Neural progenitor cell (in vitro differentiated cells): ENCODE results near the gene TEX50. TPM values are rescaled to one million over a fixed set of nuclear protein-coding genes. Genes with fewer than 3 reads are reported as not detected.

ENCODE experiments used
- DNase-seq: peaks from one replicate; pipeline ENCODE4 v3.0.0-alpha.2; 2016; ENCODE audit warnings: low spot score
- H2AFZ ChIP-seq: fragments of 200-600 bp; sonication (generic); replicated peaks from 2 replicates; pipeline ENCODE4 v1.6.1; 2016; ENCODE audit warnings: antibody characterized with exemption
- H3F3A ChIP-seq: fragments of 200-600 bp; sonication (generic); 2 replicates; pipeline ENCODE4 v1.6.1; 2016; ENCODE audit warnings: antibody characterized with exemption, low read depth
- H3K27ac ChIP-seq: fragments of 200-600 bp; sonication (generic); 2 replicates; pipeline ENCODE4 v1.5.1; 2016; ENCODE audit warnings: mild to moderate bottlenecking
- H3K27me3 ChIP-seq: fragments of 200-600 bp; sonication (generic); 2 replicates; pipeline ENCODE4 v1.6.1; 2016; ENCODE audit warnings: mild to moderate bottlenecking, moderate library complexity
- H3K36me3 ChIP-seq: fragments of 200-600 bp; sonication (generic); 2 replicates; pipeline ENCODE4 v1.5.1; 2016
- H3K4me1 ChIP-seq: fragments of 200-600 bp; sonication (generic); 2 replicates; pipeline ENCODE4 v1.6.1; 2016; ENCODE audit warnings: mixed run types
- H3K4me2 ChIP-seq: fragments of 200-600 bp; sonication (generic); 2 replicates; pipeline ENCODE4 v1.6.1; 2016
- H3K4me3 ChIP-seq: fragments of 200-600 bp; sonication (generic); 2 replicates; pipeline ENCODE4 v1.5.1; 2016
- H3K79me2 ChIP-seq: fragments of 200-600 bp; sonication (generic); 2 replicates; pipeline ENCODE4 v1.6.1; 2016; ENCODE audit warnings: low read depth
- H3K9ac ChIP-seq: fragments of 200-600 bp; sonication (generic); 2 replicates; pipeline ENCODE4 v1.6.1; 2016
- H3K9me3 ChIP-seq: fragments of 200-600 bp; sonication (generic); 2 replicates; pipeline ENCODE4 v1.5.1; 2016; ENCODE audit warnings: low read depth
- H4K20me1 ChIP-seq: fragments of 200-600 bp; sonication (generic); 2 replicates; pipeline ENCODE4 v1.6.1; 2016; ENCODE audit warnings: low read depth
- H3K27ac Mint-ChIP-seq: 3 replicates; pipeline ENCODE4 v1.8.0; 2021; ENCODE audit warnings: mixed read lengths
- H3K27me3 Mint-ChIP-seq: 2 replicates; pipeline ENCODE4 v1.8.0; 2022; ENCODE audit warnings: low read depth, mild to moderate bottlenecking, inconsistent platforms, moderate library complexity, mixed read lengths; ENCODE audit not compliant: insufficient read depth
- H3K36me3 Mint-ChIP-seq: 3 replicates; pipeline ENCODE4 v1.8.0; 2021; ENCODE audit warnings: mixed read lengths
- H3K4me1 Mint-ChIP-seq: 3 replicates; pipeline ENCODE4 v1.8.0; 2021; ENCODE audit warnings: mixed read lengths
- H3K4me3 Mint-ChIP-seq: 3 replicates; pipeline ENCODE4 v1.8.0; 2021; ENCODE audit warnings: mild to moderate bottlenecking, moderate library complexity, mixed read lengths
- H3K9me3 Mint-ChIP-seq: 3 replicates; pipeline ENCODE4 v1.8.0; 2020; ENCODE audit warnings: mixed read lengths
- EZH2 ChIP-seq: fragments of 200-600 bp; sonication (generic); IDR thresholded peaks from 2 replicates; pipeline ENCODE4 v1.6.1; 2017; ENCODE audit warnings: antibody characterized with exemption, mild to moderate bottlenecking, moderate library complexity
- EZH2phosphoT487 ChIP-seq: fragments of 200-600 bp; sonication (generic); IDR thresholded peaks from 2 replicates; pipeline ENCODE4 v1.6.1; 2017; ENCODE audit warnings: antibody characterized with exemption
- total RNA-seq: library from RNA; depleted of rRNA; stranded (reverse); fragments of >200 nt; gene quantifications from 2 replicates; pipeline ENCODE4 v1.2.3, GENCODE V29; 2015; ENCODE audit warnings: low replicate concordance
- TF ChIP-seq, protein P1 (sequence below): fragments of 200-600 bp; sonication (generic); IDR thresholded peaks from 2 replicates; pipeline ENCODE4 v1.5.1; 2017; ENCODE audit warnings: antibody characterized with exemption, mild to moderate bottlenecking

TEX50 gene
- total RNA-seq, 1 donor from 2014 or later: not detected

DNA sequence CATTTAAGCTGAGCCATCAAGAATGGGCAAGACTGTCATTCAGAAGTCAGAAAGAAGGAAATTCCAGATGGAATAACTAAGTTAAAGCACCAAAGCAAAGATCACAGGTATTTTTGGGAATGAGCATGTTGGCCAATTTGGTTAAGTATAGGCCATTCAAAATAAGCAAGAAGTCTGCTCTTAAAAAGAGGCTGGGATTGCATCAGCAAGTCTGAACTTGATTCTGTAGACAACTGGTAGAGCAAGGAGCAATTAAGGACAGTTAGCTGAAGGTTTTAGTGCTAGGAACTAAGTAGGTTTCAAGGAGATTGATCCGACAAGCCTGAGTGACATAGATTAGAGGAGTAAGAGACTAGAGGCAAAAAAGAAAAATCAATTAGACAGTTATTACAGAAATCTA, 26.1 kb downstream of the TEX50 start:
- Histone ChIP-seq H3K27ac (no peak overlapping the region), H3K9me3 (no peaks in the 10 kb centered on the region), H3K79me2 (peaks cover 40% of the 10 kb centered on the region), H3K27me3 (no peaks in the 10 kb centered on the region), H3K9ac (no peak overlapping the region), H3F3A (no peaks in the 10 kb centered on the region), H3K4me2 (no peak overlapping the region), H4K20me1 (no peaks in the 10 kb centered on the region), H3K36me3 (no peaks in the 10 kb centered on the region), H3K4me1 (no peaks in the 10 kb centered on the region), H3K4me3 (no peak overlapping the region), H2AFZ (no peak overlapping the region)
- no peak for DNase-seq
- Mint-ChIP-seq H3K36me3 (peaks cover 6% of the 10 kb centered on the region), H3K4me3 (no peak overlapping the region), H3K27me3 (no peaks in the 10 kb centered on the region), H3K4me1 (no peaks in the 10 kb centered on the region), H3K9me3 (peaks cover 7% of the 10 kb centered on the region), H3K27ac (no peak overlapping the region)
- TF ChIP-seq, protein P1, sequence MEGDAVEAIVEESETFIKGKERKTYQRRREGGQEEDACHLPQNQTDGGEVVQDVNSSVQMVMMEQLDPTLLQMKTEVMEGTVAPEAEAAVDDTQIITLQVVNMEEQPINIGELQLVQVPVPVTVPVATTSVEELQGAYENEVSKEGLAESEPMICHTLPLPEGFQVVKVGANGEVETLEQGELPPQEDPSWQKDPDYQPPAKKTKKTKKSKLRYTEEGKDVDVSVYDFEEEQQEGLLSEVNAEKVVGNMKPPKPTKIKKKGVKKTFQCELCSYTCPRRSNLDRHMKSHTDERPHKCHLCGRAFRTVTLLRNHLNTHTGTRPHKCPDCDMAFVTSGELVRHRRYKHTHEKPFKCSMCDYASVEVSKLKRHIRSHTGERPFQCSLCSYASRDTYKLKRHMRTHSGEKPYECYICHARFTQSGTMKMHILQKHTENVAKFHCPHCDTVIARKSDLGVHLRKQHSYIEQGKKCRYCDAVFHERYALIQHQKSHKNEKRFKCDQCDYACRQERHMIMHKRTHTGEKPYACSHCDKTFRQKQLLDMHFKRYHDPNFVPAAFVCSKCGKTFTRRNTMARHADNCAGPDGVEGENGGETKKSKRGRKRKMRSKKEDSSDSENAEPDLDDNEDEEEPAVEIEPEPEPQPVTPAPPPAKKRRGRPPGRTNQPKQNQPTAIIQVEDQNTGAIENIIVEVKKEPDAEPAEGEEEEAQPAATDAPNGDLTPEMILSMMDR: no peak
- TF ChIP-seq EZH2 (no peak), EZH2phosphoT487 (no peak)

DNA sequence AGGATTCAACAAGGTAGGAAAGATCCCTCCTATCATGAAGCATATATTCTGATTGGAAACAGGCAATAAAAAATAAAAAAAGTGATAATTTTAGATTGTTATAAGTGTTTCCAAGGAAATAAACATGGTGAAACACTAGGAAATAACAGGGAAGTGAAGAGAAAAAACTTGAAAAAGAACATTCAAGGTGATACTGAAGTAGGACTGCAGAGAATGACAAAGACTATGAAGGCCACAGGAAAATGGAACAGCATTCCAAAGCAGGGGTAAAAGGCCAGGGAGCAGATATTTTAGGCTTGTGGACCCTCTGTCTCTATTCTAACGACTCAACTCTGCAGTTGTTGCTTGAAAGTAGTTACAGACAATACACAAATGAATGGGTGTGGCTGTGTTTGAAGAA, 26.6 kb downstream of the TEX50 start:
- H3K79me2 ChIP-seq: peaks cover 35% of the 10 kb centered on the region
- H3K4me1 ChIP-seq: no peaks in the 10 kb centered on the region
- no peak overlapping the region for H3K27ac ChIP-seq
- no peaks in the 10 kb centered on the region for H3F3A ChIP-seq
- H3K4me3 ChIP-seq: no peak overlapping the region
- no peak overlapping the region for H3K9ac ChIP-seq
- H3K36me3 ChIP-seq: no peaks in the 10 kb centered on the region
- H4K20me1 ChIP-seq: no peaks in the 10 kb centered on the region
- DNase-seq: no peak
- Mint-ChIP-seq H3K27ac (no peak overlapping the region), H3K4me3 (no peak overlapping the region), H3K27me3 (no peaks in the 10 kb centered on the region), H3K36me3 (peaks cover 3% of the 10 kb centered on the region), H3K9me3 (peaks cover 3% of the 10 kb centered on the region), H3K4me1 (no peaks in the 10 kb centered on the region)
- H3K9me3 ChIP-seq: no peaks in the 10 kb centered on the region
- no peak overlapping the region for H2AFZ ChIP-seq
- no peaks in the 10 kb centered on the region for H3K27me3 ChIP-seq
- TF ChIP-seq, protein P1: no peak
- TF ChIP-seq EZH2phosphoT487: no peak
- TF ChIP-seq EZH2: no peak
- H3K4me2 ChIP-seq: no peak overlapping the region

DNA sequence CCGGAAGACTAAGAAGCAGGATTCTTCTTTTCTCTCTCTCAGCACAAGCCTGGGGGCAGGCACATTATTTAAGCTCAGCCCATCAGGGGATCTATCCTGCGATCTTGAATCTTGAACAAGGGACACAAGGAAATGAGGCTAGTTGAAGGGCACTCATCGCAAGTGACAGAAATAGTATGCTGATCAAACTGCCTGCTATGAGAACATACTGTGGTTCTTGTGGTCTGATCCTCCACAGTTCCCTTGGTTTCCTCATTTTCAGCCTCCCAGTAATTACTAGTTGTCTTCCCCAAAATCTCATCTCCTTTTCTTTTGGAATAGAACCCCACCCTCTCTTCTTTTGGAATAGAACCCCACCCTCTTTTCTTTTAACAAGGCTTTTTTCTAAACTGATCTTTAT, 28.0 kb downstream of the TEX50 start:
- H3K4me3 ChIP-seq: no peak overlapping the region
- Mint-ChIP-seq H3K4me1 (peaks cover 2% of the 10 kb centered on the region), H3K27ac (no peak overlapping the region), H3K9me3 (no peaks in the 10 kb centered on the region), H3K36me3 (no peaks in the 10 kb centered on the region), H3K27me3 (no peaks in the 10 kb centered on the region), H3K4me3 (no peak overlapping the region)
- peaks cover 7% of the 10 kb centered on the region for H3K4me1 ChIP-seq
- no peaks in the 10 kb centered on the region for H3K27me3 ChIP-seq
- H2AFZ ChIP-seq: no peak overlapping the region
- no peaks in the 10 kb centered on the region for H3K36me3 ChIP-seq
- H3K27ac ChIP-seq: no peak overlapping the region
- H3K9me3 ChIP-seq: no peaks in the 10 kb centered on the region
- peaks cover 21% of the 10 kb centered on the region for H3K79me2 ChIP-seq
- no peaks in the 10 kb centered on the region for H4K20me1 ChIP-seq
- TF ChIP-seq EZH2 (no peak), EZH2phosphoT487 (no peak)
- TF ChIP-seq, protein P1: no peak
- no peak overlapping the region for H3K9ac ChIP-seq
- no peaks in the 10 kb centered on the region for H3F3A ChIP-seq
- DNase-seq: no peak
- no peak overlapping the region for H3K4me2 ChIP-seq

DNA sequence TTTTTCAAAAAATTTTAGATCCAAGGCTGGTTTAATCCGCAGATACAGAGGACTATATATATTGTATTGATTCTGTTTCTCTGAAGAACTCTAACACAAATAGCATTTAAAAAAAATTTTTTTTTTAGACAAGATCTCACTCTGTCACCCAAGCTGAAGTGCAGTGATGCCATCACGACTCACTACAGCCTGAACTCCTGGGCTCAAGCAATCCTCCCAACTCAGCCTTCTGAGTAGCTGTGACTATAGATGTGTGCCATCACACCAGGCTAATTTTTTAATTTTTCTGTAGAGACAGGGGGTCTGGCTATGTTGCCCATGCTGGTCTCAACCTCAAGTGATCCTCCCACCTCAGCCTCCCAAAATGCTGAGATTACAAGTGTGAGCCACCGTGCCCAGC, 31.5 kb downstream of the TEX50 start:
- Histone ChIP-seq H3K4me3 (no peak overlapping the region), H3K27ac (no peak overlapping the region), H3K36me3 (no peaks in the 10 kb centered on the region), H3K79me2 (no peaks in the 10 kb centered on the region), H2AFZ (no peak overlapping the region), H3F3A (no peaks in the 10 kb centered on the region), H3K27me3 (no peaks in the 10 kb centered on the region), H4K20me1 (no peaks in the 10 kb centered on the region), H3K4me1 (peaks cover 12% of the 10 kb centered on the region), H3K9me3 (no peaks in the 10 kb centered on the region), H3K9ac (no peak overlapping the region), H3K4me2 (no peak overlapping the region)
- no peak for DNase-seq
- H3K9me3 Mint-ChIP-seq: no peaks in the 10 kb centered on the region
- peaks cover 16% of the 10 kb centered on the region for H3K4me1 Mint-ChIP-seq
- TF ChIP-seq, protein P1: no peak
- TF ChIP-seq EZH2 (no peak), EZH2phosphoT487 (no peak)
- no peaks in the 10 kb centered on the region for H3K36me3 Mint-ChIP-seq
- H3K4me3 Mint-ChIP-seq: no peak overlapping the region
- H3K27me3 Mint-ChIP-seq: peaks cover 4% of the 10 kb centered on the region
- no peak overlapping the region for H3K27ac Mint-ChIP-seq
